ENCODE measurements around the gene LEKR1. TPM values are rescaled to one million over a fixed set of nuclear protein-coding genes. Genes with fewer than 3 reads are reported as not detected.
"Not testable (repeated sequence)": the region's sequence is repeated elsewhere in the genome, so short reads cannot be mapped to it uniquely, and the experiment has no call there.

The LEKR1 gene
- total RNA-seq, 2 experiments from 2014 or later = 0.40 to 1.1 TPM

GRCh38 chr3:156892701-156893100 lies 66.5 kb downstream of the LEKR1 start:
- Mint-ChIP-seq H3K9me3 (peaks cover 9% of the 10 kb centered on the region), H3K4me1 (ENCODE audit: low read depth) (no peaks in the 10 kb centered on the region), H3K27me3 (no peaks in the 10 kb centered on the region), H3K36me3 (ENCODE audit: low read depth) (no peaks in the 10 kb centered on the region), H3K4me3 (no peak overlapping the region), H3K27ac (no peak overlapping the region)
- DNase-seq (no peak), ATAC-seq (no peak)
- TF ChIP-seq, protein P1, sequence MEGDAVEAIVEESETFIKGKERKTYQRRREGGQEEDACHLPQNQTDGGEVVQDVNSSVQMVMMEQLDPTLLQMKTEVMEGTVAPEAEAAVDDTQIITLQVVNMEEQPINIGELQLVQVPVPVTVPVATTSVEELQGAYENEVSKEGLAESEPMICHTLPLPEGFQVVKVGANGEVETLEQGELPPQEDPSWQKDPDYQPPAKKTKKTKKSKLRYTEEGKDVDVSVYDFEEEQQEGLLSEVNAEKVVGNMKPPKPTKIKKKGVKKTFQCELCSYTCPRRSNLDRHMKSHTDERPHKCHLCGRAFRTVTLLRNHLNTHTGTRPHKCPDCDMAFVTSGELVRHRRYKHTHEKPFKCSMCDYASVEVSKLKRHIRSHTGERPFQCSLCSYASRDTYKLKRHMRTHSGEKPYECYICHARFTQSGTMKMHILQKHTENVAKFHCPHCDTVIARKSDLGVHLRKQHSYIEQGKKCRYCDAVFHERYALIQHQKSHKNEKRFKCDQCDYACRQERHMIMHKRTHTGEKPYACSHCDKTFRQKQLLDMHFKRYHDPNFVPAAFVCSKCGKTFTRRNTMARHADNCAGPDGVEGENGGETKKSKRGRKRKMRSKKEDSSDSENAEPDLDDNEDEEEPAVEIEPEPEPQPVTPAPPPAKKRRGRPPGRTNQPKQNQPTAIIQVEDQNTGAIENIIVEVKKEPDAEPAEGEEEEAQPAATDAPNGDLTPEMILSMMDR (IDR thresholded peaks at IDR 0.05) = no peak
- ChIA-PET POLR2A (no interaction called here), CTCF (no interaction called here)
- intact Hi-C loops (cut with micrococcal nuclease) = no loop called here

GRCh38 chr3:156895374-156895773 lies 69.2 kb downstream of the LEKR1 start:
- CTCF ChIA-PET; H3K27me3 Mint-ChIP-seq; H3K36me3 Mint-ChIP-seq (ENCODE audit: low read depth); POLR2A ChIA-PET; DNase-seq; H3K4me1 Mint-ChIP-seq (ENCODE audit: low read depth); intact Hi-C loops (cut with micrococcal nuclease); H3K9me3 Mint-ChIP-seq; H3K27ac Mint-ChIP-seq; ATAC-seq; H3K4me3 Mint-ChIP-seq: not testable (repeated sequence)

DNA sequence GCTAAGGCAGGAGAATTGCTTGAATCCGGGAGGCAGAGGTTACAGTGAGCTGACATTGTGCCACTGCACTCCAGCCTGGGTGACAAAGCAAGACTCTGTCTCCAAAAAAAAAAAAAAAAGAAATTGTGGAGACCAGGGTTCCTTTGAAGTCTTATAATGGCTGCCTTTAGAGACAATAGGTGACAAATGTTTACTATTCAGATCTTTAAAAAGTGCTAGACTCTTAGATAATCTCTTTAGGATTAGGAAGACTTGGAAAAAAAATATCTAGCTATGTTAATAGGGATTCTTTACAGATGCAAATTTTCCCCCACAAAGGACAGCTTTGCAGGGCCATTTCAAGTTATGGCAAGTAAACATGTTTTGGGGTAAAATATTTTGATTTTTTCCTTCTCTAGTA lies 71.7 kb downstream of the LEKR1 start:
- H3K27me3 Mint-ChIP-seq; H3K4me3 Mint-ChIP-seq; H3K27ac Mint-ChIP-seq; H3K4me1 Mint-ChIP-seq (ENCODE audit: low read depth); H3K9me3 Mint-ChIP-seq; DNase-seq; H3K36me3 Mint-ChIP-seq (ENCODE audit: low read depth); ATAC-seq; POLR2A ChIA-PET; intact Hi-C loops (cut with micrococcal nuclease): not testable (repeated sequence)
- CTCF ChIA-PET = interaction anchor here (1.0 kb wide), 1 partner anchor 354 kb away, joined by 3 read pairs; no protein-coding TSS in a partner anchor

DNA sequence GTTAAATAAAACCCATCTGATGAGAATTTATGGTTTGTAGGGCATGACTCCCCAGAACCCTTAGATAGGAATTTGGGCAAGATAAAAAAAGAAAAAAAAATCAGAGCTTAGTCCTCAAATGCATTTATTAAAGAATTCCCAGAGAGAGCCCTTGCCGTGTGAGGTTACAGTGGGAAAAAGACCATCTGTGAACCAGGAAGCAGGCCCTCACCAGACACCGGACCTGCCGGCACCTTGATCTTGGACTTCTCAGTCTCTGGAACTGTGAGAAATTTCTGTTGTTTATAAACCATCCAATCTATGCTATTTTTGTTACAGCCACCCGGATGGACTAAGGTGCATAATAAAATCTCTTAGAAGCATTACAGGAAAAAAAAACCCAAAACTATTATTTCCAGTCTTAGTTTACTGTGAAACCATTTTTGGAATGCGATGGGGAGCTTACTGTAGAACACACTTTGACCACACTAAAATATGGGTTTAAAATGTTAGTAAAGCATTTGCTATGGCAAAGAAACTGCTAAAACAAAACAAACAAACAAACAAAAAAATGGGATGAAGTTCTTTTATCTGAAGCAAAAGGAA lies 72.2 kb downstream of the LEKR1 start:
- ATAC-seq (no peak), DNase-seq (no peak)
- Mint-ChIP-seq H3K27ac (no peak overlapping the region), H3K4me1 (ENCODE audit: low read depth) (no peaks in the 10 kb centered on the region), H3K36me3 (ENCODE audit: low read depth) (no peaks in the 10 kb centered on the region), H3K4me3 (no peak overlapping the region), H3K27me3 (no peaks in the 10 kb centered on the region), H3K9me3 (peaks cover 9% of the 10 kb centered on the region)
- ChIA-PET POLR2A (no interaction called here), CTCF (interaction anchor here (1.0 kb wide), 1 partner anchor 355 kb away, joined by 3 read pairs; no protein-coding TSS in a partner anchor)
- TF ChIP-seq, protein P1 (IDR thresholded peaks at IDR 0.05) = no peak
- intact Hi-C loops (cut with micrococcal nuclease) = no loop called here

- POLR2A ChIA-PET = no interaction called here
- no peaks in the 10 kb centered on the region for H3K27me3 Mint-ChIP-seq
- H3K4me1 Mint-ChIP-seq (ENCODE audit: low read depth) = no peaks in the 10 kb centered on the region
- H3K4me3 Mint-ChIP-seq = no peak overlapping the region
- H3K36me3 Mint-ChIP-seq (ENCODE audit: low read depth) = no peaks in the 10 kb centered on the region
- CTCF ChIA-PET = no interaction called here
- TF ChIP-seq, protein P1 (IDR thresholded peaks at IDR 0.05) = no peak
- H3K9me3 Mint-ChIP-seq = peaks cover 3% of the 10 kb centered on the region
- ATAC-seq = no peak
- no peak for DNase-seq
- intact Hi-C loops (cut with micrococcal nuclease) = no loop called here
- H3K27ac Mint-ChIP-seq = no peak overlapping the region
Observed at GRCh38 chr3:156899951-156900350, 73.8 kb downstream of the LEKR1 start.

- no peak overlapping the region for H3K4me3 Mint-ChIP-seq
- H3K36me3 Mint-ChIP-seq (ENCODE audit: low read depth) = no peaks in the 10 kb centered on the region
- no peak for ATAC-seq
- TF ChIP-seq, protein P1 (IDR thresholded peaks at IDR 0.05) = no peak
- no peaks in the 10 kb centered on the region for H3K9me3 Mint-ChIP-seq
- no peaks in the 10 kb centered on the region for H3K27me3 Mint-ChIP-seq
- POLR2A ChIA-PET = no interaction called here
- intact Hi-C loops (cut with micrococcal nuclease) = no loop called here
- CTCF ChIA-PET = interaction anchor here (2.0 kb wide), 1 partner anchor 14 kb away, joined by 5 read pairs; no protein-coding TSS in a partner anchor
- DNase-seq = no peak
- no peak overlapping the region for H3K27ac Mint-ChIP-seq
- no peaks in the 10 kb centered on the region for H3K4me1 Mint-ChIP-seq (ENCODE audit: low read depth)
Observed at GRCh38 chr3:156902916-156903315, 76.8 kb downstream of the LEKR1 start.
